Fibroblast of lung (primary cell): Measurements from ENCODE around the gene ADAM33.

Experiments used
- EZH2 ChIP-seq: IDR thresholded peaks from 2 replicates; pipeline ENCODE4 v1.5.1; 2012; ENCODE audit warnings: low read length, control low read depth, mild to moderate bottlenecking; ENCODE audit errors: missing control alignments
- TF ChIP-seq, protein P1 (sequence below), 2 donors: IDR thresholded peaks in 1 of 2; conservative IDR thresholded peaks in 1 of 2; 1 replicate in 1 of 2; 2 replicates in 1 of 2; pipeline ENCODE4 v1.5.1; 2011 to 2012; ENCODE audit warnings: low read length in 2 of 2, control low read depth in 1 of 2, inconsistent platforms in 1 of 2, low read depth in 1 of 2, mild to moderate bottlenecking in 1 of 2

GRCh38 chr20:3651204-3651962 is 30.4 kb downstream of the ADAM33 start:
- TF ChIP-seq, protein P1, sequence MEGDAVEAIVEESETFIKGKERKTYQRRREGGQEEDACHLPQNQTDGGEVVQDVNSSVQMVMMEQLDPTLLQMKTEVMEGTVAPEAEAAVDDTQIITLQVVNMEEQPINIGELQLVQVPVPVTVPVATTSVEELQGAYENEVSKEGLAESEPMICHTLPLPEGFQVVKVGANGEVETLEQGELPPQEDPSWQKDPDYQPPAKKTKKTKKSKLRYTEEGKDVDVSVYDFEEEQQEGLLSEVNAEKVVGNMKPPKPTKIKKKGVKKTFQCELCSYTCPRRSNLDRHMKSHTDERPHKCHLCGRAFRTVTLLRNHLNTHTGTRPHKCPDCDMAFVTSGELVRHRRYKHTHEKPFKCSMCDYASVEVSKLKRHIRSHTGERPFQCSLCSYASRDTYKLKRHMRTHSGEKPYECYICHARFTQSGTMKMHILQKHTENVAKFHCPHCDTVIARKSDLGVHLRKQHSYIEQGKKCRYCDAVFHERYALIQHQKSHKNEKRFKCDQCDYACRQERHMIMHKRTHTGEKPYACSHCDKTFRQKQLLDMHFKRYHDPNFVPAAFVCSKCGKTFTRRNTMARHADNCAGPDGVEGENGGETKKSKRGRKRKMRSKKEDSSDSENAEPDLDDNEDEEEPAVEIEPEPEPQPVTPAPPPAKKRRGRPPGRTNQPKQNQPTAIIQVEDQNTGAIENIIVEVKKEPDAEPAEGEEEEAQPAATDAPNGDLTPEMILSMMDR (conservative IDR thresholded peaks at IDR 0.05 in 1 of 2, IDR thresholded peaks at IDR 0.05 in 1 of 2; ENCODE audit: low read depth in 1 of 2, low read length in 2 of 2), result no peak
- TF ChIP-seq EZH2, result no peak
